Measurements from ENCODE around the gene RAB24. TPM values are rescaled to one million over a fixed set of nuclear protein-coding genes. Genes with fewer than 3 reads are reported as not detected.

Gene RAB24
- total and polyA plus RNA-seq, 9 donors: 15.1 to 31.9 (median 23.7) TPM

DNA sequence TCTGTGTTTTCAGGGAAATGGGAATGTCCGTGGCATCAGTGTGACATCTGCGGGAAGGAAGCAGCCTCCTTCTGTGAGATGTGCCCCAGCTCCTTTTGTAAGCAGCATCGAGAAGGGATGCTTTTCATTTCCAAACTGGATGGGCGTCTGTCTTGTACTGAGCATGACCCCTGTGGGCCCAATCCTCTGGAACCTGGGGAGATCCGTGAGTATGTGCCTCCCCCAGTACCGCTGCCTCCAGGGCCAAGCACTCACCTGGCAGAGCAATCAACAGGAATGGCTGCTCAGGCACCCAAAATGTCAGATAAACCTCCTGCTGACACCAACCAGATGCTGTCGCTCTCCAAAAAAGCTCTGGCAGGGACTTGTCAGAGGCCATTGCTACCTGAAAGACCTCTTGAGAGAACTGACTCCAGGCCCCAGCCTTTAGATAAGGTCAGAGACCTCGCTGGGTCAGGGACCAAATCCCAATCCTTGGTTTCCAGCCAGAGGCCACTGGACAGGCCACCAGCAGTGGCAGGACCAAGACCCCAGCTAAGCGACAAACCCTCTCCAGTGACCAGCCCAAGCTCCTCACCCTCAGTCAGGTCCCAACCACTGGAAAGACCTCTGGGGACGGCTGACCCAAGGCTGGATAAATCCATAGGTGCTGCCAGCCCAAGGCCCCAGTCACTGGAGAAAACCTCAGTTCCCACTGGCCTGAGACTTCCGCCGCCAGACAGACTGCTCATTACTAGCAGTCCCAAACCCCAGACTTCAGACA, 9.5 kb downstream of the RAB24 start:
- peak; percentile 6 for DNase-seq
- 88% methylated on average over 11 of the region's 12 CpGs for WGBS (ENCODE audit: insufficient coverage)
- H3K27ac ChIP-seq (ENCODE audit: low read length): no peak overlapping the region
- H3K9me3 ChIP-seq (replicated peaks; ENCODE audit: control insufficient read depth, low read depth, low read length): no peaks in the 10 kb centered on the region
- no peak overlapping the region for H3K4me3 ChIP-seq (ENCODE audit: low read length)
- peaks cover 70% of the 10 kb centered on the region for H3K36me3 ChIP-seq (ENCODE audit: control insufficient read depth, insufficient read depth, low read length)
- H3K4me1 ChIP-seq (ENCODE audit: control insufficient read depth, insufficient read depth, low read length): peaks cover 9% of the 10 kb centered on the region
- H3K27me3 ChIP-seq (ENCODE audit: control insufficient read depth, insufficient read depth, low read length): no peaks in the 10 kb centered on the region

DNA sequence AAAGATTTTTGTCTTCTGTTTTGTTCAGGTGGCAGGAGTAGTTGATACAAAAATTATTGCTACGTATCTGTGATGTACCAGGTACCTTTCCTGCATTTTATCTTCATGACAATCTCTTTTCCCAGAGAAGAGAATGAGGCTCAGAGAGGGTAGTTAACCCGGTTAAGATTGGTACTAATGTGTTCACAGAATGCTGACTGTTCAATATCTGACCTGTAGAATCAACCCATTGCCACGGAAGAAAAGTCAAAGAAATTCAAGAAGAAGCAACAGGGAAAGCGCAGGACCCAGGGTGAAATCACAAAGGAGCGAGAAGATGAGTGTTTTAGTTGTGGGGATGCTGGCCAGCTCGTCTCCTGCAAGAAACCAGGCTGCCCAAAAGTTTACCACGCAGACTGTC, 11.8 kb downstream of the RAB24 start:
- H3K4me3 ChIP-seq (ENCODE audit: low read length): no peak overlapping the region
- no peak overlapping the region for H3K27ac ChIP-seq (ENCODE audit: low read length)
- 100% methylated on average over 4 of the region's 7 CpGs for WGBS (ENCODE audit: insufficient coverage)
- peaks cover 69% of the 10 kb centered on the region for H3K36me3 ChIP-seq (ENCODE audit: control insufficient read depth, insufficient read depth, low read length)
- no peaks in the 10 kb centered on the region for H3K27me3 ChIP-seq (ENCODE audit: control insufficient read depth, insufficient read depth, low read length)
- peaks cover 9% of the 10 kb centered on the region for H3K4me1 ChIP-seq (ENCODE audit: control insufficient read depth, insufficient read depth, low read length)
- DNase-seq: no peak
- no peaks in the 10 kb centered on the region for H3K9me3 ChIP-seq (replicated peaks; ENCODE audit: control insufficient read depth, low read depth, low read length)

DNA sequence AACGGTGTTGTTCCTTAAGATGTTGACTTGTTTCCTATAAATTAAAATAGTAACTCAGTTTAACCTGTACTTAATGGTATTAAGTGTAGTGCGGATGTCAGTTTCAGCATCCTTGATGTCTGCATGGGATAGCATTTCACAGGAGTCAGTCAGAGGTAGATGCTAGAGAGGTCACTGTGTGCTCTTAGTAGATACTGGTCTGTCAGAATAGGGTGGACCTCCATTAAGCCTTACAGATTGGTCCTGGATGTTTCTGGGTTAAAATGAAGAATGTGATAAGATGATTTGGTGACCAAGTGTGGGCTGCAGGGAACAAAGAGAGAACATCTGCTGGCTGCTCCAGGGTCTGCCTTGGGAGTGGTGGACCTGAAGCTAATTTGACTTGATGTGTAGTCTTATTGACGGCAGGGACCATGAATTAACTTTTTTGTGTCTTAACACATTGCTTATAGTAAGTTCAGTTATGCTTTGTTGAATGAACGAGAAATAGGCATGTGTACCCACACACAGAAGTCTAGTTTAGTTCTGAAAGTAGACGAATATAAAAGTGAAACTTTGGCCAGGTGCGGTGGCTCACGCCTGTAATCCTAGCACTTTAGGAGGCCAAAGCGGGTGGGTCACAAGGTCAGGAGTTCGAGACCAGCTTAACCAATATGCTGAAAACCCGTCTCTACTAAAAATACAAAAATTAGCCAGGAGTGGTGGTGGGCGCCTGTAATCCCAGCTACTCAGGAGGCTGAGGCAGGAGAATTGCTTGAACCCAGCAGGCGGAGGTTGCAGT, 12.5 kb downstream of the RAB24 start:
- Histone ChIP-seq H3K4me1 (ENCODE audit: control insufficient read depth, insufficient read depth, low read length) (peaks cover 4% of the 10 kb centered on the region), H3K27ac (ENCODE audit: low read length) (no peak overlapping the region), H3K4me3 (ENCODE audit: low read length) (no peak overlapping the region), H3K36me3 (ENCODE audit: control insufficient read depth, insufficient read depth, low read length) (peaks cover 68% of the 10 kb centered on the region), H3K9me3 (replicated peaks; ENCODE audit: control insufficient read depth, low read depth, low read length) (no peaks in the 10 kb centered on the region), H3K27me3 (ENCODE audit: control insufficient read depth, insufficient read depth, low read length) (no peaks in the 10 kb centered on the region)
- WGBS (ENCODE audit: insufficient coverage): 90% methylated on average over 3 of the region's 12 CpGs
- no peak for DNase-seq

DNA sequence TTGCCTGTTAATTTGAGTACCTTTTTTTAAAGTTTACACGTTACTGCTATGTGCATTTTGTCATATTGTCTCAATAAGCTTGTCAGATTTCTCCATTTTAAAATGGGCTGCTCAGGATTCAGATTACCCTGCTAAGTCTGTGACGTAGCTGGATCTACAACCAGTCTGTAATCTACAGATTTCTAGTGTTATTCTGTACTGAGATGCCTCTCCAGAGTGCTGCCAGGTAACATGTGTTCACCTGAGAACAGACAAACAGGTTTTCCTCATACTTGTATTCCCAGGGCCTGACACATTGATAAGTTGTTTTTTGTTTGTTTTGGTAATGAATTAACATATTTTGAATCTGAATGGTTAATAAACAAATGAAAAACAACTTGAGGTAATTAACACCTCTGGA, 15.3 kb downstream of the RAB24 start:
- Histone ChIP-seq H3K36me3 (ENCODE audit: control insufficient read depth, insufficient read depth, low read length) (peaks cover 62% of the 10 kb centered on the region), H3K9me3 (replicated peaks; ENCODE audit: control insufficient read depth, low read depth, low read length) (no peaks in the 10 kb centered on the region), H3K4me1 (ENCODE audit: control insufficient read depth, insufficient read depth, low read length) (no peaks in the 10 kb centered on the region), H3K27me3 (ENCODE audit: control insufficient read depth, insufficient read depth, low read length) (no peaks in the 10 kb centered on the region), H3K4me3 (ENCODE audit: low read length) (no peak overlapping the region), H3K27ac (ENCODE audit: low read length) (no peak overlapping the region)
- no CpG with 5 or more reads among the region's 2 CpGs for WGBS (ENCODE audit: insufficient coverage)
- DNase-seq: no peak

DNA sequence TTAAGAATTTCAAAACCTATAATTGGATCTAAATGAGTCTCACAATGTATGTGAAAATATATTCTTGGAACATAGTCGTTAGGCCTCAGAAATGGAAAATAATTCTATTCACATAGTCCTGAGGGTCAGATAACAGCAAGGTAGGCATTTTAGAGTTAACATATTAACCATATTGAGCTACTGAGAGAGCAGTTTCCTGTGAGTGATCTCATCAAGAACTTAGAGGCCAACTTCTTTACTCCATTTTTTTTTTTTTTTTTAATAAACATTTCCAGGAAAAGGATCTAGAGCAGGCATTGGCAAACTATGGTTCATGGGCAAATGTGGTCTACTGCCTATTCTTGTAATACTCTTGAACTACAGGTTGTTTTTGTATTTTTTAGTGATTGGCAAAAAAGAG, 26.6 kb downstream of the RAB24 start:
- H3K27me3 ChIP-seq (ENCODE audit: control insufficient read depth, insufficient read depth, low read length): no peaks in the 10 kb centered on the region
- WGBS (ENCODE audit: insufficient coverage): no CpG with 5 or more reads among the region's 1 CpG
- H3K4me1 ChIP-seq (ENCODE audit: control insufficient read depth, insufficient read depth, low read length): no peaks in the 10 kb centered on the region
- H3K27ac ChIP-seq (ENCODE audit: low read length): no peak overlapping the region
- peaks cover 49% of the 10 kb centered on the region for H3K36me3 ChIP-seq (ENCODE audit: control insufficient read depth, insufficient read depth, low read length)
- H3K9me3 ChIP-seq (replicated peaks; ENCODE audit: control insufficient read depth, low read depth, low read length): no peaks in the 10 kb centered on the region
- DNase-seq: no peak
- no peak overlapping the region for H3K4me3 ChIP-seq (ENCODE audit: low read length)

DNA sequence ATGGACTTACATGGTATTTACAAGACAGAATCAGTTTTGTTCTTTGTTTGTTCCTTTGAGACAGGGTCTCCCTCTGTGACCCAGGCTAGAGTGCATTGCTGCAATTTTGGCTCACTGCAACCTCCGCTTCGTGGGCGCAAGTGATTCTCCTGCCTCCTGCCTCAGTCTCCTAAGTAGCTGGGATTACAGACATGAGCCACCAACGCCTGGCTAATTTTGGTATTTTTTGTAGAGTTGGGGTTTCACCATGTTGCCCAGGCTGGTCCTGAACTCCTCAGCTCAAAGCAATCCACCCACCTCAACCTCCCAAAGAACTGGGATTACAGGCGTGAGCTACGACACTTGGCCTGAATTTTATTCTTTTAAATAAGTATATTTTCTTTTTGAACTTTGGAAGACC, 27.6 kb downstream of the RAB24 start:
- Histone ChIP-seq H3K9me3 (replicated peaks; ENCODE audit: control insufficient read depth, low read depth, low read length) (no peaks in the 10 kb centered on the region), H3K4me3 (ENCODE audit: low read length) (no peak overlapping the region), H3K27me3 (ENCODE audit: control insufficient read depth, insufficient read depth, low read length) (no peaks in the 10 kb centered on the region), H3K27ac (ENCODE audit: low read length) (no peak overlapping the region), H3K36me3 (ENCODE audit: control insufficient read depth, insufficient read depth, low read length) (peaks cover 44% of the 10 kb centered on the region), H3K4me1 (ENCODE audit: control insufficient read depth, insufficient read depth, low read length) (no peaks in the 10 kb centered on the region)
- 94% methylated on average over 3 of the region's 6 CpGs for WGBS (ENCODE audit: insufficient coverage)
- no peak for DNase-seq

DNA sequence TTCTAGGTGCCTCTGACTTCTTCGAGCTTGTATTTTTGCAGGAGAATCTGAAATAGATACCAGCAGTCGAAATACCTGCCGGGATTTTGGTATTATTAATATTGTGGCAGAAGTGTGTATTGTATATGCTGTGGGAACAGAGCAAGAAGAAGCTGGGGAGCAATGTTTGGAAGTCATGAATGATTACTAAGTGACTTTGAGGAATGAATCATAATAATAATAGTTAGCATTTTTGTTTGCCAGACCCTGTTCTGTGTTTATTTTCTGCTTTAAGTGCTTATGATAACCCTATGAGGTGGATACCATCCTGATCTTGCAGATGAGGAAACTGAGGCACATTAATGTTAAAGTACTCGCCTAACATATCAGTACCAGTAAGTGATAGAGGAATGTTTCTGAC, 32.4 kb downstream of the RAB24 start:
- Histone ChIP-seq H3K9me3 (replicated peaks; ENCODE audit: control insufficient read depth, low read depth, low read length) (no peaks in the 10 kb centered on the region), H3K27me3 (ENCODE audit: control insufficient read depth, insufficient read depth, low read length) (no peaks in the 10 kb centered on the region), H3K4me1 (ENCODE audit: control insufficient read depth, insufficient read depth, low read length) (no peaks in the 10 kb centered on the region), H3K4me3 (ENCODE audit: low read length) (no peak overlapping the region), H3K36me3 (ENCODE audit: control insufficient read depth, insufficient read depth, low read length) (peaks cover 48% of the 10 kb centered on the region), H3K27ac (ENCODE audit: low read length) (no peak overlapping the region)
- 91% methylated on average over 3 of the region's 4 CpGs for WGBS (ENCODE audit: insufficient coverage)
- no peak for DNase-seq

DNA sequence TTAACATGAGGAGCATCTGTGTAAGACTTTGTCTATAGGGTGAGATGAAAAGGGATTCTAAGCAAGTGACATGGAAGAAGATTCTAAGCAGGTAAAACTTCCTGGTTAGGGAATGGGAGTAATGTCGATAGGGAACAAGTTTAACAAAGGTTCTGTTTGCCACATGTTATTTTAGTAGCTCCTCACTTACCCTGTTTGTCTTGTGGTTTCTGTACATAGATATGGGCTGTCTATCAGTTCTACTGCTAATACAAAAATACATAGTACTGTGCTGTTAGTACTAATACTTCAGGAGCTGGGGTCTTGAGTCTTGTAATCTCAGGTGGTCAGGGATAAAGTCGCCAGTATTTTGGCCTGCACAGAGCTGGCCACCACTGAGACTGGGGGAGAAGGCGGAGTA, 32.9 kb downstream of the RAB24 start:
- 94% methylated on average over 2 of the region's 3 CpGs for WGBS (ENCODE audit: insufficient coverage)
- Histone ChIP-seq H3K27ac (ENCODE audit: low read length) (no peak overlapping the region), H3K27me3 (ENCODE audit: control insufficient read depth, insufficient read depth, low read length) (no peaks in the 10 kb centered on the region), H3K36me3 (ENCODE audit: control insufficient read depth, insufficient read depth, low read length) (peaks cover 48% of the 10 kb centered on the region), H3K4me1 (ENCODE audit: control insufficient read depth, insufficient read depth, low read length) (no peaks in the 10 kb centered on the region), H3K4me3 (ENCODE audit: low read length) (no peak overlapping the region), H3K9me3 (replicated peaks; ENCODE audit: control insufficient read depth, low read depth, low read length) (no peaks in the 10 kb centered on the region)
- DNase-seq: no peak

DNA sequence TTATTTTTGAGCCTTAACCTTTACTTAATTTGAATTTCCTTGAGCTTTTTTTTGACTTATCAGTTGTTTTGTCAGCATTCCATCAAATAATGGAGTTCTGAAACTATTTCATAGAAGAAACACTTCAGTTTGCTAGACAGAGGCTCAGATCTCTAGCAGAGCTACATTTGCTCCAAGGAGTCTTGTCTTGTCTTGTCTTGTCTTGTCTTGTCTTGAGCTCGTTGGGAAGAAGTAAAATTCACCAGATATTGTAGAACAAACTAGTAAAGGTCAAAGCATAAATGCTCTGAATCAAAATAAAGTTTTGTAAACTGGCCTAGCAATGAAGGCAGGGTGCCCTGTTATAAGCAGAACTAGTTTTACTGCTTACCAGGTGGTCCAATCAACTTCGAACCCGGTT, 33.5 kb downstream of the RAB24 start:
- Histone ChIP-seq H3K9me3 (replicated peaks; ENCODE audit: control insufficient read depth, low read depth, low read length) (no peaks in the 10 kb centered on the region), H3K4me1 (ENCODE audit: control insufficient read depth, insufficient read depth, low read length) (no peaks in the 10 kb centered on the region), H3K36me3 (ENCODE audit: control insufficient read depth, insufficient read depth, low read length) (peaks cover 51% of the 10 kb centered on the region), H3K4me3 (ENCODE audit: low read length) (no peak overlapping the region), H3K27ac (ENCODE audit: low read length) (no peak overlapping the region), H3K27me3 (ENCODE audit: control insufficient read depth, insufficient read depth, low read length) (no peaks in the 10 kb centered on the region)
- DNase-seq: no peak
- WGBS (ENCODE audit: insufficient coverage): no CpG with 5 or more reads among the region's 3 CpGs

DNA sequence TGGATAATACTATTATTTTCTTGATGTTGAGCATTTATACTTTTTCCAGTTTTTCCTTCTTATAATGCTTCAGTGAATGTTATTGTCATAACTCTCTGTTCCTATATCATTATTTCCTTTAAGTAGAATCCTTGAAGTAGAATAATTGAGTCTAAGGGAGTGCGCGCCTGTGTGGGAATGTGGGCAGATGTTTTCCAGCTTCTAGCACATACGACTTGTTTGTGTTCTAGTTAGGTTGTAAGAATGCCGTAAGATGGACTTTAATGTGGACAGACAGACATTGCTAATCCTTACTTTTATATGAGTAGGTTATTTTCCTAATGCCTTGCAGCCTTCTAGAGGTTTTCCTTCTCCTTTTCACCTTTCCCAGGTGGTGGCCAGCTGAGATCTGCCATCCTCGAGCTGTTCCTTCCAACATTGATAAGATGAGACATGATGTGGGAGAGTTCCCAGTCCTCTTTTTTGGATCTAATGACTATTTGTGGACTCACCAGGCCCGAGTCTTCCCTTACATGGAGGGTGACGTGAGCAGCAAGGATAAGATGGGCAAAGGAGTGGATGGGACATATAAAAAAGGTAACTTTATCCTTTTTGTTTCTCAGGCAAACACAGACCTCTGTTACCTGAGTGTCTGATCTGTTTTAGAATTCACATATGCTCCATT, 34.2 kb downstream of the RAB24 start:
- DNase-seq: no peak
- Histone ChIP-seq H3K4me3 (ENCODE audit: low read length) (no peak overlapping the region), H3K27me3 (ENCODE audit: control insufficient read depth, insufficient read depth, low read length) (no peaks in the 10 kb centered on the region), H3K36me3 (ENCODE audit: control insufficient read depth, insufficient read depth, low read length) (peaks cover 54% of the 10 kb centered on the region), H3K4me1 (ENCODE audit: control insufficient read depth, insufficient read depth, low read length) (no peaks in the 10 kb centered on the region), H3K9me3 (replicated peaks; ENCODE audit: control insufficient read depth, low read depth, low read length) (no peaks in the 10 kb centered on the region), H3K27ac (ENCODE audit: low read length) (no peak overlapping the region)
- 60% methylated on average over 1 of the region's 7 CpGs for whole genome bisulfite sequencing (ENCODE audit: insufficient coverage)
